AG04450 (cell line): ENCODE results near the gene SYPL1. TPM values are rescaled to one million over a fixed set of nuclear protein-coding genes. Genes with fewer than 3 reads are reported as not detected.

Source experiments
- CTCF ChIA-PET: fragments of 300-600, 350-600 bp; formaldehyde crosslinking; extraction: SDS; loops from one replicate; lab custom pipeline; 2022; ENCODE audit warnings: antibody characterized with exemption, inconsistent platforms; lab: Charles Lee
- POLR2A ChIA-PET: fragments of 350-600 bp; formaldehyde crosslinking; extraction: SDS; loops from one replicate; lab custom pipeline; 2021; ENCODE audit warnings: antibody characterized with exemption, inconsistent platforms; lab: Yijun Ruan, JAX
- DNase-seq: peaks from one replicate; pipeline ENCODE4 v3.0.0-alpha.2; 2011; ENCODE audit warnings: low read depth, low spot score
- H3K27ac ChIP-seq: one replicate; pipeline ENCODE4 v1.5.1; 2012; ENCODE audit warnings: low read depth, low read length, control low read depth
- H3K27me3 ChIP-seq: one replicate; pipeline ENCODE4 v1.6.0; 2012; ENCODE audit warnings: low read length; ENCODE audit not compliant: control insufficient read depth, insufficient read depth
- H3K4me3 ChIP-seq: 2 replicates; pipeline ENCODE4 v1.5.1; 2011; ENCODE audit warnings: mild to moderate bottlenecking, low read depth, low read length, control low read depth
- H3K9me3 ChIP-seq: 2 replicates; pipeline ENCODE4 v1.5.1; 2012; ENCODE audit warnings: low read length; ENCODE audit not compliant: control insufficient read depth, insufficient read depth
- CTCF ChIP-seq: IDR thresholded peaks from 2 replicates; pipeline ENCODE4 v1.5.1; 2011; ENCODE audit warnings: low read depth, low read length, control low read depth, inconsistent platforms
- polyA plus RNA-seq: library from polyadenylated mRNA; depleted of rRNA; stranded (reverse); fragments of >200 nt; gene quantifications from 2 replicates; pipeline ENCODE4 v1.2.3, GENCODE V29; 2011

The SYPL1 gene
- polyA plus RNA-seq, 1 experiment, result 84.7 TPM

GRCh38 chr7:106063692-106064091 lies 48.4 kb downstream of the SYPL1 start:
- Histone ChIP-seq H3K4me3 (no peak overlapping the region), H3K9me3 (peaks cover 4% of the 10 kb centered on the region; the same call in 1 of the 2 replicates), H3K27me3 (no peaks in the 10 kb centered on the region), H3K27ac (no peak overlapping the region)
- ChIA-PET POLR2A (no interaction called here), CTCF (interaction anchor here (1.5 kb wide), 1 partner anchor 90 kb away, joined by 4 read pairs; no protein-coding TSS in a partner anchor)
- DNase-seq, result no peak
- TF ChIP-seq CTCF, result no peak

- no peak for DNase-seq
- no peaks in the 10 kb centered on the region for H3K27me3 ChIP-seq
- CTCF ChIA-PET, result no interaction called here
- POLR2A ChIA-PET, result no interaction called here
- H3K27ac ChIP-seq, result no peak overlapping the region
- no peak for TF ChIP-seq CTCF
- peaks cover 4% of the 10 kb centered on the region; the same call in 1 of the 2 replicates for H3K9me3 ChIP-seq
- no peak overlapping the region for H3K4me3 ChIP-seq
These were observed 49.1 kb downstream of the SYPL1 start for GRCh38 chr7:106063024-106063423.

GRCh38 chr7:106062521-106062931 lies 49.6 kb downstream of the SYPL1 start:
- POLR2A ChIA-PET, result no interaction called here
- CTCF ChIA-PET, result no interaction called here
- DNase-seq, result no peak
- Histone ChIP-seq H3K9me3 (peaks cover 4% of the 10 kb centered on the region; the same call in 1 of the 2 replicates), H3K27ac (no peak overlapping the region), H3K4me3 (no peak overlapping the region), H3K27me3 (no peaks in the 10 kb centered on the region)
- TF ChIP-seq CTCF, result no peak

GRCh38 chr7:106062006-106062405 lies 50.1 kb downstream of the SYPL1 start:
- CTCF ChIA-PET, result no interaction called here
- no peak for DNase-seq
- POLR2A ChIA-PET, result no interaction called here

More at GRCh38 chr7:106062006-106062405, 50.1 kb downstream of the SYPL1 start:
- Histone ChIP-seq H3K27me3 (peaks cover 3% of the 10 kb centered on the region), H3K27ac (no peak overlapping the region), H3K4me3 (no peak overlapping the region), H3K9me3 (peaks cover 4% of the 10 kb centered on the region; the same call in 1 of the 2 replicates)
- TF ChIP-seq CTCF, result no peak
